Natural killer cell (primary cell): ENCODE data around the gene ATG12. TPM values are rescaled to one million over a fixed set of nuclear protein-coding genes. Genes with fewer than 3 reads are reported as not detected.

ENCODE experiments used
- ATAC-seq, 3 donors: fragments of 150-1000 bp in 2 of 3; fragments of 200-7000 bp in 1 of 3; cut with Tn5 transposase; 1 replicate in 1 of 3; 2 replicates in 2 of 3; pipeline ENCODE4 v1.10.0; 2021; ENCODE audit warnings: mild to moderate bottlenecking in 2 of 3, moderate library complexity in 2 of 3
- DNase-seq, 2 donors: peaks; one replicate each; pipeline versions ENCODE4 v3.0.0 to v3.0.0-alpha.2; 2013 to 2021; ENCODE audit warnings: mixed read lengths in 1 of 2
- H3K27ac ChIP-seq: one replicate; pipeline ENCODE4 v1.5.1; 2013; ENCODE audit warnings: mild to moderate bottlenecking, low read length
- H3K27me3 ChIP-seq: one replicate; pipeline ENCODE4 v1.6.1; 2013; ENCODE audit warnings: low read length; ENCODE audit not compliant: control insufficient read depth, insufficient read depth
- H3K36me3 ChIP-seq: one replicate; pipeline ENCODE4 v1.6.1; 2013; ENCODE audit warnings: low read length; ENCODE audit not compliant: control insufficient read depth, insufficient read depth
- H3K4me1 ChIP-seq: one replicate; pipeline ENCODE4 v1.6.1; 2013; ENCODE audit warnings: low read length; ENCODE audit not compliant: control insufficient read depth, insufficient read depth
- H3K4me3 ChIP-seq: one replicate; pipeline ENCODE4 v1.5.1; 2013; ENCODE audit warnings: low read length
- H3K9me3 ChIP-seq: one replicate; pipeline ENCODE4 v1.6.1; 2013; ENCODE audit warnings: low read length; ENCODE audit not compliant: control insufficient read depth, insufficient read depth
- H3K27ac Mint-ChIP-seq, 2 donors: one replicate each; pipeline ENCODE4 v1.8.0; 2022; ENCODE audit warnings: mild to moderate bottlenecking in 2 of 2, mixed read lengths in 2 of 2, moderate library complexity in 1 of 2
- H3K27me3 Mint-ChIP-seq, 2 donors: one replicate each; pipeline ENCODE4 v1.8.0; 2022; ENCODE audit warnings: low read depth in 2 of 2, mixed read lengths in 2 of 2
- H3K36me3 Mint-ChIP-seq: one replicate; pipeline ENCODE4 v1.8.0; 2022; ENCODE audit warnings: mixed read lengths
- H3K4me1 Mint-ChIP-seq, 2 donors: one replicate each; pipeline ENCODE4 v1.8.0; 2022; ENCODE audit warnings: mixed read lengths in 2 of 2
- H3K4me3 Mint-ChIP-seq: one replicate; pipeline ENCODE4 v1.8.0; 2022; ENCODE audit warnings: mild to moderate bottlenecking, moderate library complexity, mixed read lengths
- H3K9me3 Mint-ChIP-seq, 2 donors: one replicate each; pipeline ENCODE4 v1.8.0; 2022; ENCODE audit warnings: mixed read lengths in 2 of 2
- CTCF ChIP-seq: fragments of 200-600 bp; IDR thresholded peaks from one replicate; pipeline ENCODE4 v1.8.0; 2022; ENCODE audit warnings: antibody characterized with exemption
- WGBS: methylation state at CpG from one replicate; pipeline ENCODE4 v1.1.7; 2013; ENCODE audit warnings: missing lambda C conversion rate; ENCODE audit not compliant: insufficient coverage; 5-methylcytosine and 5-hydroxymethylcytosine counted together
- intact Hi-C: fragments of 100-400 bp; cut with micrococcal nuclease; formaldehyde crosslinking; loops from one replicate; pipeline ENCODE4 v1.14.2; 2022
- total RNA-seq, 4 donors: library from RNA; stranded (reverse); fragments of 120-200 nt in 1 of 4; gene quantifications; one replicate each; pipeline versions ENCODE4 v1.2.3 to v1.2.4, GENCODE V29; 2013 to 2022

The ATG12 gene
- total RNA-seq, 3 donors from 2014 or later (not counting 1 experiment from before 2014, with no cell fraction given), result 88.9 to 108 (median 92.9) TPM

- Mint-ChIP-seq H3K36me3 (no peaks in the 10 kb centered on the region), H3K4me1 (peaks cover 37 to 46% of the 10 kb centered on the region in 2 donors), H3K27me3 (no peaks in the 10 kb centered on the region), H3K4me3 (peak overlapping the region; percentile 94), H3K9me3 (no peaks in the 10 kb centered on the region), H3K27ac (peak overlapping the region; percentile 88 to 97)
- ATAC-seq (no peak), DNase-seq (peak in 1 of 2 donors; percentile 27)
- 20% methylated on average over 3 of the region's 3 CpGs for WGBS
- Histone ChIP-seq H3K27ac (no peak overlapping the region), H3K4me3 (peak overlapping the region; percentile 89), H3K9me3 (no peaks in the 10 kb centered on the region), H3K36me3 (peaks cover under 1% of the 10 kb centered on the region), H3K4me1 (peaks cover 15% of the 10 kb centered on the region), H3K27me3 (no peaks in the 10 kb centered on the region)
- intact Hi-C loops, result loop anchor here (1.0 kb wide), 1 partner anchor 242 kb away; the partner anchor contains the start of gene COMMD10
- TF ChIP-seq CTCF, result no peak
Observed at GRCh38 chr5:115842952-115843351, 1.6 kb upstream of the ATG12 start.

GRCh38 chr5:115842089-115842935, 947 bp upstream of the ATG12 start:
- no peak for TF ChIP-seq CTCF
- Mint-ChIP-seq H3K4me1 (peaks cover 41 to 51% of the 10 kb centered on the region in 2 donors), H3K27me3 (no peaks in the 10 kb centered on the region), H3K36me3 (no peaks in the 10 kb centered on the region), H3K4me3 (peak overlapping the region; percentile 96), H3K27ac (peak overlapping the region; percentile 97 to 98), H3K9me3 (no peaks in the 10 kb centered on the region)
- Histone ChIP-seq H3K4me3 (peak overlapping the region; percentile 89), H3K27me3 (no peaks in the 10 kb centered on the region), H3K9me3 (no peaks in the 10 kb centered on the region), H3K4me1 (peaks cover 15% of the 10 kb centered on the region), H3K36me3 (peaks cover 7% of the 10 kb centered on the region), H3K27ac (peak overlapping the region; percentile 92)
- DNase-seq (peak in 1 of 2 donors; percentile 50), ATAC-seq (peak; percentile 23 to 44 (median 29))
- intact Hi-C loops, result loop anchor here (1.0 kb wide), 1 partner anchor 243 kb away; the partner anchor contains the start of gene COMMD10
- under 1% methylated on average over 68 of the region's 68 CpGs for WGBS

GRCh38 chr5:115840873-115841272, 492 bp downstream of the ATG12 start:
- H3K27me3 ChIP-seq, result no peaks in the 10 kb centered on the region
- intact Hi-C loops, result loop anchor here (1.0 to 2.0 kb wide), 2 partner anchors 214 to 297 kb away; partner anchors contain the start of genes FEM1C and TMED7
- peaks cover 12% of the 10 kb centered on the region for H3K36me3 Mint-ChIP-seq
- peak overlapping the region; percentile 92 for H3K27ac ChIP-seq
- no peak for ATAC-seq
- H3K4me1 Mint-ChIP-seq, result peaks cover 47 to 63% of the 10 kb centered on the region in 2 donors
- 3% methylated on average over 5 of the region's 5 CpGs for WGBS
- no peaks in the 10 kb centered on the region for H3K9me3 ChIP-seq
- H3K27me3 Mint-ChIP-seq, result no peaks in the 10 kb centered on the region
- no peak for DNase-seq
- peaks cover 21% of the 10 kb centered on the region for H3K36me3 ChIP-seq
- H3K27ac Mint-ChIP-seq, result peak overlapping the region; percentile 97 to 98
- peak overlapping the region; percentile 96 for H3K4me3 Mint-ChIP-seq
- no peaks in the 10 kb centered on the region for H3K9me3 Mint-ChIP-seq
- peaks cover 15% of the 10 kb centered on the region for H3K4me1 ChIP-seq
- TF ChIP-seq CTCF, result no peak
- H3K4me3 ChIP-seq, result peak overlapping the region; percentile 89
